ENCODE measurements around the gene CRIP1. TPM values are rescaled to one million over a fixed set of nuclear protein-coding genes. Genes with fewer than 3 reads are reported as not detected.

Gene CRIP1
- total and polyA plus RNA-seq, 7 donors = 4.9 to 403 (median 24.3) TPM

DNA sequence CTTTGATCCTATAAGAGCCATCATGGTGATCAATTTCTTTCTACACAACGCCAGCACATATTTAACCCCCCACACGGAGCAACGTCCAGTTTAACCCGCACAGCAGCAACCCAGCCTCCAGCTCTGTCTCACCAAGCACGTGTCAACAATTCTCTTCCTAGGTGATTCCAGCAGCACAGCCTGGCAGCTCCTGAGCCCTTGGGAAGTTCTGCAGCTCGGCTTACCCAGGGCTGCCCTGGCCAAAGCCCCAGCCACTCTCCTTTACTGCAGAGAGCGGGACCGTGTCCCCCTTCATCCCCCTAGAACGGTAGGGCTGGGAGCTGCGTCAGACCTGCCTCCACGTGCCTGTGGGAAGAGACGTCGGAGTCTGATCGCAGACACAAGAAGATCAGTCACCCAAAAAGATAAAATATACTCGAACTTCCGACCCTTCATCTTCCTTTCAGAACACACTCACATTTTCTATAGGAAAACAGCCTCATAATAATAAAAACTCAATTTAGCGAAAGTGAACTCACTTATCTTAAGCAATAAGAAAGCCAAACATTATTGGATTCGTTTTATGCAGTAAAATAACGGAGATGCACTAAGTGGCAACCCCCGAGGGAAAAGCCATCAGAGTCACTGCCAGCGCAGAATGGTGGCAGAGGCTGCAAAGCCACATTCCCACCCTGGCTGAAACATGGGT, 47.3 kb downstream of the CRIP1 start:
- no peaks in the 10 kb centered on the region for H3K9me3 ChIP-seq
- H3K27me3 ChIP-seq = peaks cover 0 to 45% (median 25%) of the 10 kb centered on the region in 3 donors
- intact Hi-C loops (cut with DNase I) = no loop called here
- no peak overlapping the region for H3K27ac ChIP-seq
- H3K4me1 ChIP-seq = peaks cover 0 to 18% (median 6%) of the 10 kb centered on the region in 4 donors
- peak; percentile 48 for DNase-seq
- H3K4me3 ChIP-seq = no peak overlapping the region
- H3K36me3 ChIP-seq = no peaks in the 10 kb centered on the region
- 55 to 78% methylated on average over 21 of the region's 21 CpGs for WGBS, 2 donors
- TF ChIP-seq POLR2AphosphoS5 (IDR thresholded peaks at IDR 0.05) (no peak), EP300 (IDR thresholded peaks at IDR 0.05) (no peak), POLR2A (IDR thresholded peaks at IDR 0.05) (no peak)
- TF ChIP-seq, protein P1, sequence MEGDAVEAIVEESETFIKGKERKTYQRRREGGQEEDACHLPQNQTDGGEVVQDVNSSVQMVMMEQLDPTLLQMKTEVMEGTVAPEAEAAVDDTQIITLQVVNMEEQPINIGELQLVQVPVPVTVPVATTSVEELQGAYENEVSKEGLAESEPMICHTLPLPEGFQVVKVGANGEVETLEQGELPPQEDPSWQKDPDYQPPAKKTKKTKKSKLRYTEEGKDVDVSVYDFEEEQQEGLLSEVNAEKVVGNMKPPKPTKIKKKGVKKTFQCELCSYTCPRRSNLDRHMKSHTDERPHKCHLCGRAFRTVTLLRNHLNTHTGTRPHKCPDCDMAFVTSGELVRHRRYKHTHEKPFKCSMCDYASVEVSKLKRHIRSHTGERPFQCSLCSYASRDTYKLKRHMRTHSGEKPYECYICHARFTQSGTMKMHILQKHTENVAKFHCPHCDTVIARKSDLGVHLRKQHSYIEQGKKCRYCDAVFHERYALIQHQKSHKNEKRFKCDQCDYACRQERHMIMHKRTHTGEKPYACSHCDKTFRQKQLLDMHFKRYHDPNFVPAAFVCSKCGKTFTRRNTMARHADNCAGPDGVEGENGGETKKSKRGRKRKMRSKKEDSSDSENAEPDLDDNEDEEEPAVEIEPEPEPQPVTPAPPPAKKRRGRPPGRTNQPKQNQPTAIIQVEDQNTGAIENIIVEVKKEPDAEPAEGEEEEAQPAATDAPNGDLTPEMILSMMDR (IDR thresholded peaks at IDR 0.05) = no peak

DNA sequence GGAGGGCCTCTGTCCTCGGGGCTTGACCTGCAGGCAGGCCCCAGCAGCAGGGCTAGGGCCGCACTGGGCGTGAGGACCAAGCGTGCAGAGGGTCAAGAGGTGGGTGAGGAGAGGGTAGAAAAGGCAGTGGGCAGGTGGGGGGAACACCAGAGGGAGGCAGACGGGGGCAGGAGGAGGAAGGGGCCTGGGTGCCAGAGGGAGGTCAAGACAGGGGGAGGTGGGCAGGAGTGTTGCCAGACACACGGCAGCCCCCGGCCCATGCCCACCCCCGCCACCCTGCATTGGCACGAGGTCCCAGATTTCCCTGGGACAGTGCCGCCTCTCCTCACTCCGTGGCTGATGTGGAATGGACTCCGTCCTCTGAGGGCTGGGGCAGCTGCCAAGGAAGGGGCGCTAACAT, 47.9 kb downstream of the CRIP1 start:
- TF ChIP-seq, protein P1 (IDR thresholded peaks at IDR 0.05) = no peak
- TF ChIP-seq EP300 (IDR thresholded peaks at IDR 0.05) (no peak), POLR2A (IDR thresholded peaks at IDR 0.05) (no peak), POLR2AphosphoS5 (IDR thresholded peaks at IDR 0.05) (no peak)
- H3K9me3 ChIP-seq = no peaks in the 10 kb centered on the region
- peaks cover 0 to 12% (median under 1%) of the 10 kb centered on the region in 4 donors for H3K4me1 ChIP-seq
- intact Hi-C loops (cut with DNase I) = no loop called here
- H3K36me3 ChIP-seq = no peaks in the 10 kb centered on the region
- H3K27ac ChIP-seq = no peak overlapping the region
- peaks cover 0 to 39% (median 21%) of the 10 kb centered on the region in 3 donors for H3K27me3 ChIP-seq
- H3K4me3 ChIP-seq = no peak overlapping the region
- DNase-seq = peak; percentile 54
- WGBS, 2 donors = 49 to 74% methylated on average over 13 of the region's 13 CpGs

DNA sequence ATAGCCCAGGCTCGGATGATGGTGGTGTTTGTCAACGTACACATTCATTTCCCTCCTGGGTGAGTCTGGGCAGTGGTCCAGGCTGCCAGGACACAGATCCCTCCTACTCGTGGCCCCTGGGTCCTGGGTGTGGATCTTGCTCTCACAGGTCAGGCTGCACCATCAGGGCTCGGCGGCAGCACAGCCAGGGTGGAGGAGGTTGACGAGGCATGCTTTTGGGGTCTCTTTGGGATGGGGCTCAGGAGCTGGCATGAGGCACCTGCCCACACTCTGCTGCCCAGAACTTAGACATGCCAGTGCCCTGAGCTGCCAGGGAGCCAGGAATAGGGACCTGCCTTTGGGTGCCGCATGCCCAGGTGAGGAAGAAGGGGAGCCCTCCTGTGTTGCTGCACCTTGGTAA, 49.4 kb downstream of the CRIP1 start:
- 61 to 87% methylated on average over 7 of the region's 7 CpGs for whole genome bisulfite sequencing, 2 donors
- H3K4me1 ChIP-seq = peaks cover 0 to 7% (median 0%) of the 10 kb centered on the region in 4 donors
- TF ChIP-seq, protein P1 (IDR thresholded peaks at IDR 0.05) = no peak
- TF ChIP-seq POLR2AphosphoS5 (IDR thresholded peaks at IDR 0.05) (no peak), EP300 (IDR thresholded peaks at IDR 0.05) (no peak), POLR2A (IDR thresholded peaks at IDR 0.05) (no peak)

DNA sequence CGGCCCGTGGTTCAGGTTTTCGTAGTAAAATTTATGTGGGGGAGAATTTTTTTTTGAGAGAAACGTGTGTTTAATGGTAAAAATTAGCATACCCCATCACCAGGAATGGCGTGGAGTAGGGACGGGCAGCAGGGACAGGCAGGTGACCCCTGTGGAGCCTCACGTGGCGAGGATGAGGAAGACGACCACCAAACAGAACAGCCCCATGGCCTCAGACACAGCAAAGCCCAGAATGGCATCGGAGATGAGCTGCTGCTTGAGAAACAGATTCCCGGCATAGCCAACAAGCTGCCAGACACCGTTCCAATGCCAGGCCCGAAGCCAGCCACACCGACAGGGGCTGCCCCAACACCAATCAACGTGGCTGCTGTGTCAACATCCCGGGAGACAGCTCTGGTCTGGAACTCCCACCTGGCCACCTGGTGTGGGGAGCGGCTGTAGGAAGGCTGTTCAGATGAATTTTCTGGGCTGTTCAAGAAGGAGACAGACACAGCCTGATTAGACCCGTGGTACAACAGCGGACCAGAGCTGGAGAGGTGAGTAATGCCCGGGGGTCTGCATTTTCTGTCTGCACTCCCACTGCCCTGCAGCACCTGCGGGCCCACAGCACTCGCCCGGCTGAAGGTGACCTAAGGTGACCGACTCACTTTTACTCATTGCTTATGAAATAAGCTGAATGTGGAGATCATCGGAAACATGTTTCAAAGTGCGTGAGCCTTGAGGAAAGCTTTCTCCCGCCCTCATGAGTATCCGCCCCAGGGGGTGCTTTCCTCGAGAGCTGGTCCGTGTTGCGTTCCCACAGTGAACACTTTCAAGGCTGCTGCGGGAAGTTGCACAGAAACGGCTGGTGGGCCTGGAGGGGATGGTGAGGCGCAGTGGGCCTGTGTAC, 50.2 kb downstream of the CRIP1 start:
- intact Hi-C loops (cut with DNase I) = no loop called here
- H3K36me3 ChIP-seq = no peaks in the 10 kb centered on the region
- no peak overlapping the region for H3K27ac ChIP-seq
- 58 to 80% methylated on average over 34 of the region's 34 CpGs for whole genome bisulfite sequencing, 2 donors
- TF ChIP-seq, protein P1 (IDR thresholded peaks at IDR 0.05) = no peak
- TF ChIP-seq POLR2AphosphoS5 (IDR thresholded peaks at IDR 0.05) (no peak), POLR2A (IDR thresholded peaks at IDR 0.05) (no peak), EP300 (IDR thresholded peaks at IDR 0.05) (no peak)
- peaks cover 0 to 37% (median 12%) of the 10 kb centered on the region in 3 donors for H3K27me3 ChIP-seq
- peak; percentile 48 for DNase-seq
- no peaks in the 10 kb centered on the region for H3K9me3 ChIP-seq
- H3K4me3 ChIP-seq = no peak overlapping the region
- peaks cover 0 to 7% (median 0%) of the 10 kb centered on the region in 4 donors for H3K4me1 ChIP-seq

More for the DNA sequence above, 49.4 kb downstream of the CRIP1 start:
- Histone ChIP-seq H3K27ac (no peak overlapping the region), H3K4me3 (no peak overlapping the region), H3K36me3 (no peaks in the 10 kb centered on the region), H3K9me3 (no peaks in the 10 kb centered on the region), H3K27me3 (peaks cover 0 to 37% (median 12%) of the 10 kb centered on the region in 3 donors)
- intact Hi-C loops (cut with DNase I) = no loop called here
- peak; percentile 56 for DNase-seq

Data from sigmoid colon (tissue), 7 donors.